Osteoblast (primary cell): ENCODE results near the gene BICD1. TPM values are rescaled to one million over a fixed set of nuclear protein-coding genes. Genes with fewer than 3 reads are reported as not detected.
"Not testable (repeated sequence)": the region's sequence is repeated elsewhere in the genome, so short reads cannot be mapped to it uniquely, and the experiment has no call there.

ENCODE experiments used
- DNase-seq: peaks from one replicate; pipeline ENCODE4 v3.0.0; 2011; ENCODE audit warnings: low spot score, mixed read lengths; ENCODE audit not compliant: insufficient read length; ENCODE audit errors: missing footprints
- H2AFZ ChIP-seq: 2 replicates; pipeline ENCODE4 v1.6.0; 2011; ENCODE audit warnings: mild to moderate bottlenecking, low read length
- H3K27ac ChIP-seq: 2 replicates; pipeline ENCODE4 v1.5.1; 2011; ENCODE audit warnings: mild to moderate bottlenecking, low read depth, low read length, moderate library complexity
- H3K27me3 ChIP-seq: 2 replicates; pipeline ENCODE4 v1.6.0; 2012; ENCODE audit warnings: mild to moderate bottlenecking, control low read depth, inconsistent platforms, low read length, moderate library complexity; ENCODE audit not compliant: insufficient read depth
- H3K36me3 ChIP-seq: 2 replicates; pipeline ENCODE4 v1.5.1; 2011; ENCODE audit warnings: mild to moderate bottlenecking, low read length, control low read depth, moderate library complexity; ENCODE audit not compliant: insufficient read depth
- H3K4me1 ChIP-seq: 2 replicates; pipeline ENCODE4 v1.5.1; 2011; ENCODE audit warnings: mild to moderate bottlenecking, low read length, control low read depth, moderate library complexity; ENCODE audit not compliant: insufficient read depth
- H3K4me2 ChIP-seq: 2 replicates; pipeline ENCODE4 v1.6.0; 2011; ENCODE audit warnings: mild to moderate bottlenecking, low read length; ENCODE audit not compliant: insufficient read depth
- H3K4me3 ChIP-seq: fragments of 200-600 bp; sonication (generic); 3 replicates; pipeline ENCODE4 v1.5.1; 2012; ENCODE audit warnings: mild to moderate bottlenecking, low read length, inconsistent platforms; ENCODE audit not compliant: insufficient read depth
- H3K79me2 ChIP-seq: 2 replicates; pipeline ENCODE4 v1.6.0; 2012; ENCODE audit warnings: mild to moderate bottlenecking, low read length, control low read depth, inconsistent platforms; ENCODE audit not compliant: insufficient read depth
- H3K9me3 ChIP-seq: 2 replicates; pipeline ENCODE4 v1.5.1; 2011; ENCODE audit warnings: low read depth, low read length, control low read depth
- H4K20me1 ChIP-seq: 2 replicates; pipeline ENCODE4 v1.6.0; 2012; ENCODE audit warnings: mild to moderate bottlenecking, low read length, control low read depth; ENCODE audit not compliant: insufficient read depth
- CTCF ChIP-seq: IDR thresholded peaks from 2 replicates; pipeline ENCODE4 v1.5.1; 2011; ENCODE audit warnings: mild to moderate bottlenecking, low read depth, low read length, moderate library complexity; ENCODE audit errors: extremely low read depth
- total RNA-seq: library from RNA; depleted of rRNA; stranded (reverse); fragments of >200 nt; gene quantifications from 2 replicates; pipeline ENCODE4 v1.2.3, GENCODE V29; 2012

BICD1 gene
- total RNA-seq, 1 donor: 21.0 TPM

GRCh38 chr12:32089156-32089555 is 17.5 kb upstream of the BICD1 start:
- Histone ChIP-seq H3K9me3 (no peaks in the 10 kb centered on the region), H3K79me2 (no peaks in the 10 kb centered on the region)

GRCh38 chr12:32089586-32089985 is 17.1 kb upstream of the BICD1 start:
- H3K9me3 ChIP-seq: no peaks in the 10 kb centered on the region
- no peak overlapping the region for H3K27ac ChIP-seq
- no peak for TF ChIP-seq CTCF
- H3K27me3 ChIP-seq: no peaks in the 10 kb centered on the region
- no peak overlapping the region for H3K4me3 ChIP-seq
- no peak for DNase-seq
- H3K4me1 ChIP-seq: no peaks in the 10 kb centered on the region
- H3K4me2 ChIP-seq: no peak overlapping the region
- no peaks in the 10 kb centered on the region for H3K79me2 ChIP-seq
- no peak overlapping the region for H2AFZ ChIP-seq
- no peaks in the 10 kb centered on the region for H3K36me3 ChIP-seq
- no peaks in the 10 kb centered on the region for H4K20me1 ChIP-seq

More at GRCh38 chr12:32089156-32089555, 17.5 kb upstream of the BICD1 start:
- no peak overlapping the region for H2AFZ ChIP-seq
- no peak for DNase-seq
- H3K4me2 ChIP-seq: no peak overlapping the region
- H4K20me1 ChIP-seq: no peaks in the 10 kb centered on the region
- H3K27ac ChIP-seq: no peak overlapping the region
- no peaks in the 10 kb centered on the region for H3K4me1 ChIP-seq
- H3K4me3 ChIP-seq: no peak overlapping the region
- TF ChIP-seq CTCF: no peak
- no peaks in the 10 kb centered on the region for H3K27me3 ChIP-seq
- H3K36me3 ChIP-seq: no peaks in the 10 kb centered on the region

GRCh38 chr12:32091696-32092095 is 15.0 kb upstream of the BICD1 start:
- no peak for DNase-seq
- no peaks in the 10 kb centered on the region for H3K4me1 ChIP-seq

GRCh38 chr12:32098112-32098511 is 8.5 kb upstream of the BICD1 start:
- Histone ChIP-seq H3K36me3 (no peaks in the 10 kb centered on the region), H3K9me3 (no peaks in the 10 kb centered on the region), H3K27ac (no peak overlapping the region), H4K20me1 (no peaks in the 10 kb centered on the region), H3K4me1 (no peaks in the 10 kb centered on the region), H3K4me3 (no peak overlapping the region), H2AFZ (no peak overlapping the region), H3K27me3 (no peaks in the 10 kb centered on the region), H3K4me2 (no peak overlapping the region), H3K79me2 (no peaks in the 10 kb centered on the region)
- DNase-seq: no peak
- no peak for TF ChIP-seq CTCF

More at GRCh38 chr12:32091696-32092095, 15.0 kb upstream of the BICD1 start:
- Histone ChIP-seq H3K4me3 (no peak overlapping the region), H3K36me3 (no peaks in the 10 kb centered on the region), H2AFZ (no peak overlapping the region), H4K20me1 (no peaks in the 10 kb centered on the region), H3K79me2 (no peaks in the 10 kb centered on the region), H3K27me3 (no peaks in the 10 kb centered on the region), H3K9me3 (no peaks in the 10 kb centered on the region), H3K4me2 (no peak overlapping the region), H3K27ac (no peak overlapping the region)
- TF ChIP-seq CTCF: no peak

- H3K27ac ChIP-seq, H3K4me2 ChIP-seq, H3K36me3 ChIP-seq, H3K4me3 ChIP-seq, H3K4me1 ChIP-seq, H3K79me2 ChIP-seq, H3K9me3 ChIP-seq, H4K20me1 ChIP-seq, H2AFZ ChIP-seq, DNase-seq, H3K27me3 ChIP-seq: not testable (repeated sequence)
Observed at GRCh38 chr12:32099275-32099674, 7.4 kb upstream of the BICD1 start.
